WTC11 (cell line): ENCODE results near the gene SYT7. TPM values are rescaled to one million over a fixed set of nuclear protein-coding genes. Genes with fewer than 3 reads are reported as not detected.
A peak's percentile ranks its signal among the peaks of the same experiment; 100 is the strongest.

Experiments used
- ATAC-seq: fragments of 200-7000 bp; cut with Tn5 transposase; 2 replicates; pipeline ENCODE4 v1.10.0; 2021; ENCODE audit warnings: mild to moderate bottlenecking, moderate library complexity
- CTCF ChIA-PET: fragments of 300-600 bp; sonication (Branson Sonifier 250); formaldehyde crosslinking; loops from one replicate; lab custom pipeline; 2021; ENCODE audit warnings: antibody characterized with exemption; lab: Charles Lee
- POLR2A ChIA-PET: fragments of 350-600 bp; sonication (Branson Sonifier 250); formaldehyde crosslinking; loops from one replicate; lab custom pipeline; 2021; ENCODE audit warnings: antibody characterized with exemption; lab: Charles Lee
- DNase-seq: peaks from one replicate; pipeline ENCODE4 v3.0.0; 2021; ENCODE audit warnings: low spot score
- H3K27ac Mint-ChIP-seq: 2 replicates; pipeline ENCODE4 v1.8.0; 2021; ENCODE audit warnings: mixed read lengths
- H3K27me3 Mint-ChIP-seq: 2 replicates; pipeline ENCODE4 v1.8.0; 2021; ENCODE audit warnings: low read depth, mild to moderate bottlenecking, moderate library complexity, mixed read lengths
- H3K36me3 Mint-ChIP-seq: 2 replicates; pipeline ENCODE4 v1.8.0; 2021; ENCODE audit warnings: mixed read lengths
- H3K4me1 Mint-ChIP-seq: 2 replicates; pipeline ENCODE4 v1.8.0; 2022; ENCODE audit warnings: mixed read lengths
- H3K4me3 Mint-ChIP-seq: 2 replicates; pipeline ENCODE4 v1.8.0; 2021; ENCODE audit warnings: mild to moderate bottlenecking, moderate library complexity, mixed read lengths
- H3K9me3 Mint-ChIP-seq: 2 replicates; pipeline ENCODE4 v1.8.0; 2021; ENCODE audit warnings: mixed read lengths
- CBFB ChIP-seq: sonication (generic); formaldehyde crosslinking; IDR thresholded peaks from 2 replicates; pipeline ENCODE4 v1.8.1; 2022; ENCODE audit warnings: mild to moderate bottlenecking, low read depth, missing genetic modification reagents
- EMX1 ChIP-seq: fragments of 250-450 bp; sonication (Bioruptor Pico); IDR thresholded peaks from 2 replicates; pipeline ENCODE4 v1.8.0; 2021; ENCODE audit warnings: mild to moderate bottlenecking
- ETV6 ChIP-seq: sonication (generic); formaldehyde crosslinking; IDR thresholded peaks from 2 replicates; pipeline ENCODE4 v1.8.1; 2022; ENCODE audit warnings: mild to moderate bottlenecking, missing genetic modification reagents
- FOXK1 ChIP-seq: sonication (generic); formaldehyde crosslinking; IDR thresholded peaks from 2 replicates; pipeline ENCODE4 v1.8.0; 2022; ENCODE audit warnings: mild to moderate bottlenecking, moderate library complexity, missing genetic modification reagents
- GRHL2 ChIP-seq: fragments of 250-450 bp; sonication (Bioruptor Pico); IDR thresholded peaks from 2 replicates; pipeline ENCODE4 v1.8.0; 2022; ENCODE audit warnings: mild to moderate bottlenecking, moderate library complexity; ENCODE audit not compliant: insufficient replicate concordance, severe bottlenecking
- JAZF1 ChIP-seq: fragments of 250-450 bp; sonication (Bioruptor Pico); IDR thresholded peaks from 2 replicates; pipeline ENCODE4 v1.9.0; 2021; ENCODE audit warnings: moderate library complexity, mild to moderate bottlenecking, inconsistent platforms
- MYBL2 ChIP-seq: sonication (generic); formaldehyde crosslinking; IDR thresholded peaks from 2 replicates; pipeline ENCODE4 v1.8.1; 2023; ENCODE audit warnings: mild to moderate bottlenecking, moderate library complexity, missing genetic modification reagents
- NFYB ChIP-seq: sonication (generic); formaldehyde crosslinking; conservative IDR thresholded peaks from 2 replicates; pipeline ENCODE4 v1.8.0; 2022; ENCODE audit warnings: low read depth, missing genetic modification reagents
- SMAD4 ChIP-seq: sonication (generic); formaldehyde crosslinking; IDR thresholded peaks from 2 replicates; pipeline ENCODE4 v1.8.0; 2022; ENCODE audit warnings: mild to moderate bottlenecking, missing genetic modification reagents
- SP1 ChIP-seq: sonication (generic); formaldehyde crosslinking; conservative IDR thresholded peaks from 2 replicates; pipeline ENCODE4 v1.8.1; 2022; ENCODE audit warnings: missing genetic modification reagents
- TCF7 ChIP-seq: sonication (generic); formaldehyde crosslinking; IDR thresholded peaks from 2 replicates; pipeline ENCODE4 v1.8.0; 2022; ENCODE audit warnings: mild to moderate bottlenecking, low read depth, missing genetic modification reagents, moderate library complexity
- ZNF219 ChIP-seq: sonication (generic); formaldehyde crosslinking; IDR thresholded peaks from 2 replicates; pipeline ENCODE4 v1.8.0; 2023; ENCODE audit warnings: missing genetic modification reagents, mild to moderate bottlenecking, borderline replicate concordance
- ZNF423 ChIP-seq: fragments of 250-450 bp; sonication (Bioruptor Pico); IDR thresholded peaks from 2 replicates; pipeline ENCODE4 v2.1.2; 2022; ENCODE audit warnings: mild to moderate bottlenecking, moderate library complexity
- ZNF671 ChIP-seq: fragments of 250-450 bp; sonication (Bioruptor Pico); IDR thresholded peaks from 2 replicates; pipeline ENCODE4 v1.8.0; 2021; ENCODE audit warnings: mild to moderate bottlenecking
- total RNA-seq: library from RNA; stranded (reverse); gene quantifications from 3 replicates; pipeline ENCODE4 v1.2.3, GENCODE V29; 2021
- TF ChIP-seq, protein P1 (sequence below): sonication (generic); formaldehyde crosslinking; IDR thresholded peaks from 2 replicates; pipeline ENCODE4 v1.8.0; 2022; ENCODE audit warnings: mild to moderate bottlenecking, missing genetic modification reagents
- TF ChIP-seq, protein P2 (sequence below): sonication (generic); formaldehyde crosslinking; IDR thresholded peaks from 2 replicates; pipeline ENCODE4 v1.8.1; 2023; ENCODE audit warnings: mild to moderate bottlenecking, missing genetic modification reagents
- TF ChIP-seq, protein P3 (sequence below): fragments of 250-450 bp; sonication (Bioruptor Pico); IDR thresholded peaks from 2 replicates; pipeline ENCODE4 v1.9.0; 2021; ENCODE audit warnings: mild to moderate bottlenecking
- TF ChIP-seq, protein P4 (sequence below): sonication (generic); formaldehyde crosslinking; IDR thresholded peaks from 2 replicates; pipeline ENCODE4 v1.8.1; 2022; ENCODE audit warnings: mild to moderate bottlenecking, moderate library complexity, missing genetic modification reagents
- TF ChIP-seq, protein P5 (sequence below): fragments of 250-450 bp; sonication (Bioruptor Pico); IDR thresholded peaks from 2 replicates; pipeline ENCODE4 v1.9.0; 2021; ENCODE audit warnings: mild to moderate bottlenecking
- TF ChIP-seq, protein P6 (sequence below): sonication (generic); formaldehyde crosslinking; IDR thresholded peaks from 2 replicates; pipeline ENCODE4 v1.8.0; 2022; ENCODE audit warnings: missing genetic modification reagents

The SYT7 gene
- total RNA-seq, 1 experiment from 2014 or later: 12.5 TPM

DNA sequence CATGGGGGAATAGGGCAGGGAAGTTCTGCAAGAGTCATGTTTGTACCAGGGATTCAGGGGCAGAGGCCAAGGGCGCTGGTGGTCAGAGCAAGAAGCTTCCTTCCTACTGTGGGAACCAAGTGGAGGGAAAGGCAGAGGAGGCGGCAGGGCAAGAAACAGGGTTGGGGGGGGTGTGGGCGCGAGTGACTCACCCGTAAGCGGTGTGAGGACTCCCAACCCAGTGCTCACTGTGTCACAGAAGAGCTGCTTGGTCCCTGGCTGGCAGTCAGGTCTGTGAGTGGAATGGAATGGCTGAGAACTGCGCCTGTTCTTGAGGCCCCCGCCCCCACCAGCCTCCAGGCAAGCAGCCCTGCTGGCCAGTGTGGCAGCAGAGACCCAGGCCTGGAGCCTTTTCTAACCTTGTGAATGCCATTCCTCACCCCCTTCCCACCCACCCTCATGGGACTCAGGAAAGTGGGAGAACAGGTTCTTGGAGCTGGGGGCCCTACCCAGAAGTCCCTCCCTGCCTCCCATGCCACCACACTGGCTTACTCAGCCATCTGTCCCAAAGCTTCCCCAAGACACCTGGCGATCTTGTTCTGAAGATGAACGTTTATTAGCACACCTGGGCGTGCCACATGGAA lies 67.6 kb downstream of the SYT7 start:
- TF ChIP-seq, protein P1, sequence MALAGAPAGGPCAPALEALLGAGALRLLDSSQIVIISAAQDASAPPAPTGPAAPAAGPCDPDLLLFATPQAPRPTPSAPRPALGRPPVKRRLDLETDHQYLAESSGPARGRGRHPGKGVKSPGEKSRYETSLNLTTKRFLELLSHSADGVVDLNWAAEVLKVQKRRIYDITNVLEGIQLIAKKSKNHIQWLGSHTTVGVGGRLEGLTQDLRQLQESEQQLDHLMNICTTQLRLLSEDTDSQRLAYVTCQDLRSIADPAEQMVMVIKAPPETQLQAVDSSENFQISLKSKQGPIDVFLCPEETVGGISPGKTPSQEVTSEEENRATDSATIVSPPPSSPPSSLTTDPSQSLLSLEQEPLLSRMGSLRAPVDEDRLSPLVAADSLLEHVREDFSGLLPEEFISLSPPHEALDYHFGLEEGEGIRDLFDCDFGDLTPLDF (CRISPR knock-in tag): no peak
- no peak for TF ChIP-seq SMAD4
- no peak for TF ChIP-seq ETV6 (CRISPR knock-in tag)
- TF ChIP-seq, protein P2, sequence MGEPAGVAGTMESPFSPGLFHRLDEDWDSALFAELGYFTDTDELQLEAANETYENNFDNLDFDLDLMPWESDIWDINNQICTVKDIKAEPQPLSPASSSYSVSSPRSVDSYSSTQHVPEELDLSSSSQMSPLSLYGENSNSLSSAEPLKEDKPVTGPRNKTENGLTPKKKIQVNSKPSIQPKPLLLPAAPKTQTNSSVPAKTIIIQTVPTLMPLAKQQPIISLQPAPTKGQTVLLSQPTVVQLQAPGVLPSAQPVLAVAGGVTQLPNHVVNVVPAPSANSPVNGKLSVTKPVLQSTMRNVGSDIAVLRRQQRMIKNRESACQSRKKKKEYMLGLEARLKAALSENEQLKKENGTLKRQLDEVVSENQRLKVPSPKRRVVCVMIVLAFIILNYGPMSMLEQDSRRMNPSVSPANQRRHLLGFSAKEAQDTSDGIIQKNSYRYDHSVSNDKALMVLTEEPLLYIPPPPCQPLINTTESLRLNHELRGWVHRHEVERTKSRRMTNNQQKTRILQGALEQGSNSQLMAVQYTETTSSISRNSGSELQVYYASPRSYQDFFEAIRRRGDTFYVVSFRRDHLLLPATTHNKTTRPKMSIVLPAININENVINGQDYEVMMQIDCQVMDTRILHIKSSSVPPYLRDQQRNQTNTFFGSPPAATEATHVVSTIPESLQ (CRISPR knock-in tag): no peak
- no peak for TF ChIP-seq FOXK1 (CRISPR knock-in tag)
- TF ChIP-seq EMX1 (CRISPR knock-in tag): no peak
- TF ChIP-seq NFYB (CRISPR knock-in tag): no peak
- TF ChIP-seq, protein P3, sequence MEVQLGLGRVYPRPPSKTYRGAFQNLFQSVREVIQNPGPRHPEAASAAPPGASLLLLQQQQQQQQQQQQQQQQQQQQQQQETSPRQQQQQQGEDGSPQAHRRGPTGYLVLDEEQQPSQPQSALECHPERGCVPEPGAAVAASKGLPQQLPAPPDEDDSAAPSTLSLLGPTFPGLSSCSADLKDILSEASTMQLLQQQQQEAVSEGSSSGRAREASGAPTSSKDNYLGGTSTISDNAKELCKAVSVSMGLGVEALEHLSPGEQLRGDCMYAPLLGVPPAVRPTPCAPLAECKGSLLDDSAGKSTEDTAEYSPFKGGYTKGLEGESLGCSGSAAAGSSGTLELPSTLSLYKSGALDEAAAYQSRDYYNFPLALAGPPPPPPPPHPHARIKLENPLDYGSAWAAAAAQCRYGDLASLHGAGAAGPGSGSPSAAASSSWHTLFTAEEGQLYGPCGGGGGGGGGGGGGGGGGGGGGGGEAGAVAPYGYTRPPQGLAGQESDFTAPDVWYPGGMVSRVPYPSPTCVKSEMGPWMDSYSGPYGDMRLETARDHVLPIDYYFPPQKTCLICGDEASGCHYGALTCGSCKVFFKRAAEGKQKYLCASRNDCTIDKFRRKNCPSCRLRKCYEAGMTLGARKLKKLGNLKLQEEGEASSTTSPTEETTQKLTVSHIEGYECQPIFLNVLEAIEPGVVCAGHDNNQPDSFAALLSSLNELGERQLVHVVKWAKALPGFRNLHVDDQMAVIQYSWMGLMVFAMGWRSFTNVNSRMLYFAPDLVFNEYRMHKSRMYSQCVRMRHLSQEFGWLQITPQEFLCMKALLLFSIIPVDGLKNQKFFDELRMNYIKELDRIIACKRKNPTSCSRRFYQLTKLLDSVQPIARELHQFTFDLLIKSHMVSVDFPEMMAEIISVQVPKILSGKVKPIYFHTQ: no peak
- TF ChIP-seq MYBL2 (CRISPR knock-in tag): no peak
- no peak for TF ChIP-seq SP1 (CRISPR knock-in tag)
- TF ChIP-seq, protein P4, sequence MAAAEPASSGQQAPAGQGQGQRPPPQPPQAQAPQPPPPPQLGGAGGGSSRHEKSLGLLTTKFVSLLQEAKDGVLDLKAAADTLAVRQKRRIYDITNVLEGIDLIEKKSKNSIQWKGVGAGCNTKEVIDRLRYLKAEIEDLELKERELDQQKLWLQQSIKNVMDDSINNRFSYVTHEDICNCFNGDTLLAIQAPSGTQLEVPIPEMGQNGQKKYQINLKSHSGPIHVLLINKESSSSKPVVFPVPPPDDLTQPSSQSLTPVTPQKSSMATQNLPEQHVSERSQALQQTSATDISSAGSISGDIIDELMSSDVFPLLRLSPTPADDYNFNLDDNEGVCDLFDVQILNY: no peak
- no peak for TF ChIP-seq CBFB (CRISPR knock-in tag)
- TF ChIP-seq GRHL2 (CRISPR knock-in tag): no peak
- no peak for TF ChIP-seq JAZF1 (CRISPR knock-in tag)
- no peak for TF ChIP-seq ZNF219
- TF ChIP-seq ZNF423: no peak
- TF ChIP-seq TCF7: no peak
- TF ChIP-seq, protein P5, sequence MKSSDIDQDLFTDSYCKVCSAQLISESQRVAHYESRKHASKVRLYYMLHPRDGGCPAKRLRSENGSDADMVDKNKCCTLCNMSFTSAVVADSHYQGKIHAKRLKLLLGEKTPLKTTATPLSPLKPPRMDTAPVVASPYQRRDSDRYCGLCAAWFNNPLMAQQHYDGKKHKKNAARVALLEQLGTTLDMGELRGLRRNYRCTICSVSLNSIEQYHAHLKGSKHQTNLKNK: no peak
- no peak for TF ChIP-seq ZNF671
- TF ChIP-seq, protein P6, sequence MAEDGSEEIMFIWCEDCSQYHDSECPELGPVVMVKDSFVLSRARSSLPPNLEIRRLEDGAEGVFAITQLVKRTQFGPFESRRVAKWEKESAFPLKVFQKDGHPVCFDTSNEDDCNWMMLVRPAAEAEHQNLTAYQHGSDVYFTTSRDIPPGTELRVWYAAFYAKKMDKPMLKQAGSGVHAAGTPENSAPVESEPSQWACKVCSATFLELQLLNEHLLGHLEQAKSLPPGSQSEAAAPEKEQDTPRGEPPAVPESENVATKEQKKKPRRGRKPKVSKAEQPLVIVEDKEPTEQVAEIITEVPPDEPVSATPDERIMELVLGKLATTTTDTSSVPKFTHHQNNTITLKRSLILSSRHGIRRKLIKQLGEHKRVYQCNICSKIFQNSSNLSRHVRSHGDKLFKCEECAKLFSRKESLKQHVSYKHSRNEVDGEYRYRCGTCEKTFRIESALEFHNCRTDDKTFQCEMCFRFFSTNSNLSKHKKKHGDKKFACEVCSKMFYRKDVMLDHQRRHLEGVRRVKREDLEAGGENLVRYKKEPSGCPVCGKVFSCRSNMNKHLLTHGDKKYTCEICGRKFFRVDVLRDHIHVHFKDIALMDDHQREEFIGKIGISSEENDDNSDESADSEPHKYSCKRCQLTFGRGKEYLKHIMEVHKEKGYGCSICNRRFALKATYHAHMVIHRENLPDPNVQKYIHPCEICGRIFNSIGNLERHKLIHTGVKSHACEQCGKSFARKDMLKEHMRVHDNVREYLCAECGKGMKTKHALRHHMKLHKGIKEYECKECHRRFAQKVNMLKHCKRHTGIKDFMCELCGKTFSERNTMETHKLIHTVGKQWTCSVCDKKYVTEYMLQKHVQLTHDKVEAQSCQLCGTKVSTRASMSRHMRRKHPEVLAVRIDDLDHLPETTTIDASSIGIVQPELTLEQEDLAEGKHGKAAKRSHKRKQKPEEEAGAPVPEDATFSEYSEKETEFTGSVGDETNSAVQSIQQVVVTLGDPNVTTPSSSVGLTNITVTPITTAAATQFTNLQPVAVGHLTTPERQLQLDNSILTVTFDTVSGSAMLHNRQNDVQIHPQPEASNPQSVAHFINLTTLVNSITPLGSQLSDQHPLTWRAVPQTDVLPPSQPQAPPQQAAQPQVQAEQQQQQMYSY: no peak
- Mint-ChIP-seq H3K4me3 (no peak overlapping the region), H3K9me3 (no peaks in the 10 kb centered on the region), H3K36me3 (no peaks in the 10 kb centered on the region), H3K27me3 (peaks cover 31% of the 10 kb centered on the region), H3K27ac (peak overlapping the region; percentile 78; the same call in 1 of the 2 replicates), H3K4me1 (peaks cover 53% of the 10 kb centered on the region)
- ChIA-PET CTCF (interaction anchor here (0.7 to 12.5 kb wide), 15 partner anchors 11 to 197 kb away, joined by 3 to 552 read pairs (median 11); a partner anchor contains a TSS), POLR2A (no interaction called here)
- ATAC-seq (no peak), DNase-seq (no peak)
